Measurements from ENCODE around the gene SLC41A3.
"Not testable (repeated sequence)": the region's sequence is repeated elsewhere in the genome, so short reads cannot be mapped to it uniquely, and the experiment has no call there.

The SLC41A3 gene

DNA sequence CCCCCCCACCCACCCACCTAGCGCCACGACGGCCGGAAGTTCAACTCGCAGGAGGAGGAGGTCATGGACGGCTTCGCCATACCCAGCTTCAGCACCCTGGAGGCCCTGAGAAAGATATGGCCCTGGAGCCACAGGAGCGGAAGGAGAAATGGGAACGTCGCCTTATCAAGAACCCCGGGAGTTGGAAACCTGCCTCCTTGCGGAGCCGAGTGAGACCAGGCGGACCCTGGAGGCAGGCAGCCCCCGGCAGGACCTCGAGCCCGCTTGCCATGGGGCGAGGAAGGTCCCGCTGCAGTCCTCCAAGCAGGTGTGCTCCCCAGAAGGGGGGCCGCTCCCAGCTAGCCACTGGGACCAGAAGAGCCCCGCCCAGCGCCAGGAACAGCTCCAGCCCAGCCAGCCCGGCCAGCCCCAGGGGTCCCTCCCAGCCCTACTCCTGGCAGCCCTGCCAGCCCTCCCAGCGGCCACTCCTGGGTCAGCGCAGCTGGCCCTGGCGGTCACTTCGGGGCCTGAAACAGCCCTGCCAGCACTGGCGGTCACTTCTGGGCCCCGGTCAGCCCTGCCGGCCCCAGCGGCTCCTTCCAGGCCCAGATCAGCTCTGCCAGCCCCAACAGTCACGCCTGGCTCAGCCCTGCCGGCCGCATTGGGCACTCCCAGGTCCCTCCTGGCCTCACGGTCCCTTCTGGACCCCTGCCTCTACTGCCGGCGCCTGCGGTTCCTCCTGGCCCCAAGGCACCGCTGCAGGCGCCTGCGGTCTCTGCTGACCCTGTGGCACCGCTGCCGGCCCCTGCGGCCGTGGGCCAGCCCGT lies 125.2 kb downstream of the SLC41A3 start:
- DNase-seq (ENCODE audit: low read depth in 2 of 2), result no peak

DNA sequence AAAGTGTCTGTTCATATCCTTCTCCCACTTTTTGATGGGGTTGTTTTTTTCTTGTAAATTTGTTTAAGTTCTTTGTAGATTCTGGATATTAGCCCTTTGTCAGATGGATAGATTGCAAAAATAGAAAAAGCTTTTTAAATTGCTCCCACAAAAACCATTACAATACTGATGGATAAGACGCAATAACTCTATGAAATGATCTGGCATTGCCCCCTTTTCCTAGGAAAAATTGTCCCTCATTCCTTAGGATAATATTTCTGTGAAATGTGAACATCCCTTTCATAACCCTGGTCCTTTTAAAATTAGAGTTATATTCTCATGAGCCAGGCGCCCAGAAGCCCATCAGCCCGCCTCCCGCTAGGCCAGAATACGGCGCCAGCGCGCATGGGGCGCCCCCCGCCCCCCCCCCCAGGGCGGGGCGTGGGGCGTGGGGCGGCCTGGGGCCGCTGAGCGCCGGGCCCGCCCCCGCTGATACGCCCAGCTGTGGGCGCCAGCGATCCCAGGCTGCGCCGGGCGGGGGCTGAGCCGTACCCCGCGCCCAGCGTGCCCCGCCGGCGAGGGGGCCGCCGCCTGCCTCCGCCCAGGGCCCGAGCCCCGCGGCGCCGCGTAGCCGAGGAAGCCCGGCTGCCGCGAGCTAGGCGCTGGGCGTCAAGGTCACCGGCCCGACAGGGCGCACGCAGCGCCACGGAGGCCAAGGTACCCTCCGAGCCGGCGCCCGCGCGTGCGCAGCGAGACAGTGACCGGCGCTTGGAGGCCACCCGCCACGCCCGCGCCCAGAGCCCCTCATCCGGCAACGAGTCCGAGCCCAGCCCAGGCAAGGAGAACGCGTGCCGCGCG lies 126.0 kb downstream of the SLC41A3 start:
- DNase-seq (ENCODE audit: low read depth in 2 of 2), result no peak

DNA sequence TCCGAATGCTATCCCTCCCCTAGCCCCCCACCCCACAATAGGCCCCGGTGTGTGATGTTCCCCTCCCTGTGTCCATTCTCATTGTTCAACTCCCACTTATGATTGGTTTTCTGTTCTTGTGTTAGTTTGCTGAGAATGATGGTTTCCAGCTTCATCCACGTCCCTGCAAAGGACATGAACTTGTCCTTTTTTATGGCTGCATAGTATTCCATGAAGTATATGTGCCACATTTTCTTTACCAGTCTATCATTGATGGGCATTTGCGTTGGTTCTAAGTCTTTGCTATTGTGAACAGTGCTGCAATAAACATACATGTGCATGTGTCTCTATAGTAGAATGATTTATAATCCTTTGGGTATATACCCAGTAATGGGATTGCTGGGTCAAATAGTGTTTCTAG lies 126.9 kb downstream of the SLC41A3 start:
- DNase-seq (ENCODE audit: low read depth in 2 of 2), result not testable (repeated sequence)
